Spleen (tissue), 7 donors: ENCODE data around the gene RFX2.

Experiments
- CTCF ChIP-seq, 11 experiments: fragments of 200-600 bp in 7 of 11; fragments of 450-650 bp in 4 of 11; sonication (generic) in 4 of 11; IDR thresholded peaks in 8 of 11; conservative IDR thresholded peaks in 3 of 11; 1 replicate in 7 of 11; 2 replicates in 4 of 11; pipeline versions ENCODE4 v1.4.0 to v1.8.0; 2016 to 2021; ENCODE audit warnings: antibody characterized with exemption in 11 of 11, inconsistent platforms in 4 of 11, mild to moderate bottlenecking in 1 of 11
- POLR2AphosphoS5 ChIP-seq, 3 donors: sonication (generic); formaldehyde crosslinking; IDR thresholded peaks; one replicate each; pipeline ENCODE4 v1.5.1; 2017; ENCODE audit warnings: antibody characterized with exemption in 3 of 3
- donor health status: DM: no; HTN: no; CAD: no; lungs with moderate emphysema.
- donor health status: DM: no; HTN: no; CAD: no.
- donor health status: DM: no; HTN: no; CAD: no.

GRCh38 chr19:6070207-6070681, 40.1 kb downstream of the RFX2 start:
- TF ChIP-seq POLR2AphosphoS5 (IDR thresholded peaks at IDR 0.05) (no peak), CTCF (IDR thresholded peaks at IDR 0.05 in 8 of 11, conservative IDR thresholded peaks at IDR 0.05 in 3 of 11) (no peak)
